HUES48 (cell line): ENCODE results near the gene ABCD1.

Experiments used
- H3K27ac ChIP-seq: one replicate; pipeline ENCODE4 v1.7.0; 2013; ENCODE audit warnings: low read depth, low read length, inconsistent platforms
- H3K27me3 ChIP-seq: 2 replicates; pipeline ENCODE4 v1.6.1; 2013; ENCODE audit warnings: mild to moderate bottlenecking, low read length; ENCODE audit not compliant: control insufficient read depth, insufficient read depth
- H3K36me3 ChIP-seq: 2 replicates; pipeline ENCODE4 v1.6.1; 2013; ENCODE audit warnings: low read length; ENCODE audit not compliant: control insufficient read depth, insufficient read depth
- H3K4me1 ChIP-seq: 2 replicates; pipeline ENCODE4 v1.6.1; 2013; ENCODE audit warnings: mild to moderate bottlenecking, low read length; ENCODE audit not compliant: control insufficient read depth, insufficient read depth
- H3K4me3 ChIP-seq: 2 replicates; pipeline ENCODE4 v1.5.1; 2013; ENCODE audit warnings: mild to moderate bottlenecking, low read depth, low read length
- H3K9ac ChIP-seq: 2 replicates; pipeline ENCODE4 v1.6.1; 2013; ENCODE audit warnings: mild to moderate bottlenecking, low read depth, low read length, moderate library complexity
- H3K9me3 ChIP-seq: 2 replicates; pipeline ENCODE4 v1.6.1; 2013; ENCODE audit warnings: low read length; ENCODE audit not compliant: control insufficient read depth, insufficient read depth

The ABCD1 gene

GRCh38 chrX:153765138-153766079 is 40.8 kb downstream of the ABCD1 start:
- H3K9ac ChIP-seq = no peak overlapping the region
- H3K9me3 ChIP-seq = peaks cover 26% of the 10 kb centered on the region; the same call in 1 of the 2 replicates
- no peak overlapping the region for H3K27ac ChIP-seq
- H3K4me3 ChIP-seq = no peak overlapping the region
- H3K27me3 ChIP-seq = no peaks in the 10 kb centered on the region
- H3K4me1 ChIP-seq = no peaks in the 10 kb centered on the region
- no peaks in the 10 kb centered on the region for H3K36me3 ChIP-seq

GRCh38 chrX:153766098-153766817 is 41.6 kb downstream of the ABCD1 start:
- Histone ChIP-seq H3K9ac (no peak overlapping the region), H3K4me1 (no peaks in the 10 kb centered on the region), H3K27ac (no peak overlapping the region), H3K4me3 (no peak overlapping the region), H3K9me3 (peaks cover 28% of the 10 kb centered on the region; the same call in 1 of the 2 replicates), H3K36me3 (no peaks in the 10 kb centered on the region), H3K27me3 (no peaks in the 10 kb centered on the region)

GRCh38 chrX:153766871-153767673 is 42.4 kb downstream of the ABCD1 start:
- Histone ChIP-seq H3K27ac (no peak overlapping the region), H3K36me3 (no peaks in the 10 kb centered on the region), H3K27me3 (no peaks in the 10 kb centered on the region), H3K4me3 (no peak overlapping the region), H3K4me1 (no peaks in the 10 kb centered on the region), H3K9ac (no peak overlapping the region), H3K9me3 (peaks cover 28% of the 10 kb centered on the region; the same call in 1 of the 2 replicates)

- no peaks in the 10 kb centered on the region for H3K4me1 ChIP-seq
- no peak overlapping the region for H3K27ac ChIP-seq
- no peaks in the 10 kb centered on the region for H3K36me3 ChIP-seq
- H3K9me3 ChIP-seq = peaks cover 29% of the 10 kb centered on the region; the same call in 1 of the 2 replicates
- H3K9ac ChIP-seq = no peak overlapping the region
- H3K27me3 ChIP-seq = no peaks in the 10 kb centered on the region
- H3K4me3 ChIP-seq = no peak overlapping the region
Observed at GRCh38 chrX:153767674-153768055, 43.0 kb downstream of the ABCD1 start.

- Histone ChIP-seq H3K27me3 (no peaks in the 10 kb centered on the region), H3K9ac (no peak overlapping the region), H3K4me3 (no peak overlapping the region), H3K4me1 (no peaks in the 10 kb centered on the region), H3K9me3 (peaks cover 28% of the 10 kb centered on the region; the same call in 1 of the 2 replicates), H3K27ac (no peak overlapping the region), H3K36me3 (no peaks in the 10 kb centered on the region)
Observed at GRCh38 chrX:153768311-153769157, 43.9 kb downstream of the ABCD1 start.

GRCh38 chrX:153769158-153769864 is 44.7 kb downstream of the ABCD1 start:
- Histone ChIP-seq H3K4me3 (no peak overlapping the region), H3K36me3 (no peaks in the 10 kb centered on the region), H3K9ac (no peak overlapping the region), H3K4me1 (no peaks in the 10 kb centered on the region), H3K9me3 (peaks cover 28% of the 10 kb centered on the region; the same call in 1 of the 2 replicates), H3K27ac (no peak overlapping the region), H3K27me3 (no peaks in the 10 kb centered on the region)

- H3K36me3 ChIP-seq = no peaks in the 10 kb centered on the region
- no peaks in the 10 kb centered on the region for H3K27me3 ChIP-seq
- no peak overlapping the region for H3K4me3 ChIP-seq
- no peaks in the 10 kb centered on the region for H3K4me1 ChIP-seq
- H3K9me3 ChIP-seq = peaks cover 28% of the 10 kb centered on the region; the same call in 1 of the 2 replicates
- no peak overlapping the region for H3K27ac ChIP-seq
- no peak overlapping the region for H3K9ac ChIP-seq
Observed at GRCh38 chrX:153769865-153770600, 45.4 kb downstream of the ABCD1 start.

- no peak overlapping the region for H3K9ac ChIP-seq
- H3K9me3 ChIP-seq = peaks cover 28% of the 10 kb centered on the region; the same call in 1 of the 2 replicates
- H3K27ac ChIP-seq = no peak overlapping the region
- no peaks in the 10 kb centered on the region for H3K4me1 ChIP-seq
- no peaks in the 10 kb centered on the region for H3K27me3 ChIP-seq
- no peak overlapping the region for H3K4me3 ChIP-seq
- no peaks in the 10 kb centered on the region for H3K36me3 ChIP-seq
Observed at GRCh38 chrX:153770601-153771414, 46.2 kb downstream of the ABCD1 start.
